ENCODE measurements around the gene PWWP2B. TPM values are rescaled to one million over a fixed set of nuclear protein-coding genes. Genes with fewer than 3 reads are reported as not detected.

Gene PWWP2B
- total and polyA plus RNA-seq, 9 of the 15 experiments (the other 6 are each of a cell fraction or from before 2014, with no cell fraction given), result 0.07 to 9.2 (median 1.6) TPM; not detected in 1

GRCh38 chr10:132371641-132372081, 25.3 kb upstream of the PWWP2B start:
- Histone ChIP-seq H3K4me3 (no peak overlapping the region), H3K27ac (ENCODE audit: extremely low read depth, low read depth, low read length) (no peak overlapping the region), H4K20me1 (replicated peaks; ENCODE audit: control insufficient read depth, insufficient read depth, low read length) (no peaks in the 10 kb centered on the region), H3K4me1 (replicated peaks in 1 of 2; ENCODE audit: control insufficient read depth in 2 of 2, insufficient read depth in 2 of 2, low read length in 2 of 2) (peaks cover 0 to 11% of the 10 kb centered on the region in 2 experiments; a peak in 2 of 5 replicates), H3K9ac (ENCODE audit: insufficient read depth in 1 of 2, low read depth in 2 of 2, low read length in 2 of 2) (no peak overlapping the region), H3K9me1 (ENCODE audit: control insufficient read depth, insufficient read depth, low read length) (no peaks in the 10 kb centered on the region), H3K36me3 (ENCODE audit: control insufficient read depth, insufficient read depth, low read length) (no peaks in the 10 kb centered on the region), H3K27me3 (ENCODE audit: control insufficient read depth in 2 of 2, insufficient read depth in 2 of 2, low read length in 2 of 2) (peaks cover 12 to 44% of the 10 kb centered on the region in 2 experiments; a peak in 3 of 5 replicates), H3K4me2 (ENCODE audit: insufficient read depth, low read length) (no peak overlapping the region), H2AFZ (ENCODE audit: low read depth, low read length) (no peak overlapping the region), H3K9me3 (replicated peaks; ENCODE audit: control insufficient read depth, insufficient read depth, low read depth, low read length) (no peaks in the 10 kb centered on the region), H3K79me2 (ENCODE audit: control insufficient read depth, insufficient read depth, low read length) (no peaks in the 10 kb centered on the region)
- ATAC-seq (peak; percentile 50; the same call in 1 of the 3 replicates), DNase-seq (ENCODE audit: extremely low read depth in 1 of 4, low spot score in 3 of 4) (peak in 1 of 4 experiments; percentile 16), FAIRE-seq (no peak)
- ChIA-PET POLR2A (no interaction called here), CTCF (ENCODE audit: low intra/inter-chr PET ratio) (no interaction called here)
- BruUV-seq (replicated peaks), result no TSS peak
- in situ Hi-C loops (cut with MboI) (no loop called here), intact Hi-C loops (cut with micrococcal nuclease) (no loop called here)
- WGBS (ENCODE audit: insufficient coverage, low coverage, missing lambda C conversion rate), result 16% methylated on average over 5 of the region's 9 CpGs
- TF ChIP-seq CTCFL (IDR thresholded peaks at IDR 0.05; ENCODE audit: borderline replicate concordance, insufficient read depth, low read depth, low read length, poor library complexity, severe bottlenecking) (peak; percentile 30), HDAC6 (IDR thresholded peaks at IDR 0.05; ENCODE audit: low read depth, low read length) (no peak), ELF4 (CRISPR knock-in tag; IDR thresholded peaks at IDR 0.05) (no peak), BCOR (IDR thresholded peaks at IDR 0.05) (peak; percentile 30; the same call in 1 of the 2 replicates), NR4A1 (CRISPR knock-in tag; IDR thresholded peaks at IDR 0.05) (no peak), NR4A1 (tag; IDR thresholded peaks at IDR 0.05) (no peak), ZNF785 (CRISPR knock-in tag; IDR thresholded peaks at IDR 0.05) (no peak), E2F4 (CRISPR knock-in tag; IDR thresholded peaks at IDR 0.05; ENCODE audit: low read depth) (no peak), NFXL1 (CRISPR knock-in tag; IDR thresholded peaks at IDR 0.05) (no peak), E2F6 (IDR thresholded peaks at IDR 0.05; ENCODE audit: borderline replicate concordance in 1 of 2, extremely low read depth in 1 of 2, insufficient read depth in 1 of 2, insufficient read length in 1 of 2, low read depth in 1 of 2, low read length in 1 of 2, poor library complexity in 1 of 2, severe bottlenecking in 1 of 2) (peak in 1 of 2 experiments; percentile 50), L3MBTL2 (IDR thresholded peaks at IDR 0.05) (peak; percentile 62; the same call in 1 of the 2 replicates), CTCF (IDR thresholded peaks at IDR 0.05 in 2 of 3, conservative IDR thresholded peaks at IDR 0.05 in 1 of 3; ENCODE audit: insufficient read depth in 2 of 3, low read depth in 1 of 3, low read length in 3 of 3) (peak; percentile 34 to 41 (median 35); a peak in 5 of 6 replicates)

Data from K562 (cell line).